SK-N-MC (cell line): Measurements from ENCODE around the gene PTPRO.

Source experiments
- EZH2 ChIP-seq: fragments of 200-600 bp; sonication (generic); IDR thresholded peaks from one replicate; pipeline ENCODE4 v1.6.1; 2017; ENCODE audit warnings: antibody characterized with exemption
- FOXP2 ChIP-seq: optimal IDR thresholded peaks from 2 replicates; pipeline ENCODE3; 2011; ENCODE audit warnings: mild to moderate bottlenecking, moderate library complexity; ENCODE audit not compliant: insufficient read depth; ENCODE audit errors: extremely low read length, control extremely low read depth
- POLR2AphosphoS5 ChIP-seq: IDR thresholded peaks from 2 replicates; pipeline ENCODE4 v1.6.1; 2012; ENCODE audit warnings: mild to moderate bottlenecking, low read depth, low read length, borderline replicate concordance

DNA sequence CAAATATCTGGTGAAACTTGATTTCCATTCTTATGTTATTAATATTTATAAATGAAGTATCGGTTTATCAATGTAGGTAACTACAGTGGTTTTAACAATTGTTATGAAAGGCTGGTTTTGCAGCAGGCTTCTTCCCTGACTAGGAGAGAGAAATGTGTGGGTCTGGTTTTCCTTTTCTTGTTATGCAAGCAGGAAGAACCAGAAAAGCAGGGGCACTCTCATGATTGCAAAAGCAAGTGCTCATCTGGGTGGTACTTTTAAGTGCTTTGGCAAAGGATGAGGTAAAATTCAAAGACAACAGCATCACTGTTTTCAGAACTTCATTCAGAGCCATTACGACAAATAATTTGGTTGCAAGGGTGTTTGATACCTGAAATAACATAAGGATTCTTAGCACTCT lies 105.6 kb downstream of the PTPRO start:
- TF ChIP-seq POLR2AphosphoS5 (no peak), EZH2 (no peak), FOXP2 (no peak)
